ENCODE measurements around the gene DCXR. TPM values are rescaled to one million over a fixed set of nuclear protein-coding genes. Genes with fewer than 3 reads are reported as not detected.

DCXR gene
- total and polyA plus RNA-seq, 2 experiments from 2014 or later = 86.9 to 137 TPM

DNA sequence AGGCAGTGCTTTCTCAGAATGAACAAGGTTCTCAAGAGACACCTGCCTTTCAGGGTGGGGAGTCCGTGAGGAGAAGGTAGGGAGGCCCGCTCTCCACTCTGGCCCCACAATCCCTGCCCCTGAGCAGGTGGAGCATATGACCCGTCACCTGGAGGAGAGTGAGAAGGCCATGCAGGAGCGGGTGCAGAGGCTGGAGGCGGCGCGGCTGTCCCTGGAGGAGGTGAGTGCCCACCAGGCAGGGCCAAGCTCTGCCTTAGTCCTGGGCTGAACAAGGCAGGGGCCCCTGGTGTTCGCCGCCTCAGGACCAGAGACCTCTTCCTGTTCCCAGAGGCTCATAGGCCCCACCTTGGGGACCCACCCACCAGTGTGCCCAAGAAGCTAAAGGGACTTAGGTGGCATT, 8.5 kb downstream of the DCXR start:
- no peak for ATAC-seq
- Histone ChIP-seq H3K79me2 (replicated peaks; ENCODE audit: insufficient read depth) (peaks cover 8% of the 10 kb centered on the region; the same call in 1 of the 2 replicates), H3K4me1 (ENCODE audit: insufficient read depth) (peaks cover 6% of the 10 kb centered on the region; the same call in 1 of the 2 replicates), H3K9me2 (ENCODE audit: insufficient read depth) (no peaks in the 10 kb centered on the region), H2AFZ (no peak overlapping the region), H3K27ac (ENCODE audit: low read depth) (no peak overlapping the region), H3K36me3 (ENCODE audit: insufficient read depth) (no peaks in the 10 kb centered on the region), H3K27me3 (ENCODE audit: insufficient read depth) (no peaks in the 10 kb centered on the region), H3K4me3 (no peak overlapping the region), H3F3A (replicated peaks; ENCODE audit: low read depth) (peaks cover 13% of the 10 kb centered on the region), H3K4me2 (no peak overlapping the region), H4K20me1 (replicated peaks; ENCODE audit: insufficient read depth) (no peaks in the 10 kb centered on the region)
- Mint-ChIP-seq H3K27ac (no peak overlapping the region), H3K4me1 (peaks cover 10% of the 10 kb centered on the region), H3K9me3 (no peaks in the 10 kb centered on the region; the same call in 2 of the 3 replicates), H3K27me3 (ENCODE audit: insufficient read depth, low read depth, poor library complexity) (peaks cover 17% of the 10 kb centered on the region), H3K36me3 (ENCODE audit: low read depth) (no peaks in the 10 kb centered on the region; the same call in none of the 3 replicates), H3K4me3 (no peak overlapping the region)
- no peak for DNase-seq (ENCODE audit: low spot score)
- TF ChIP-seq, protein P1, sequence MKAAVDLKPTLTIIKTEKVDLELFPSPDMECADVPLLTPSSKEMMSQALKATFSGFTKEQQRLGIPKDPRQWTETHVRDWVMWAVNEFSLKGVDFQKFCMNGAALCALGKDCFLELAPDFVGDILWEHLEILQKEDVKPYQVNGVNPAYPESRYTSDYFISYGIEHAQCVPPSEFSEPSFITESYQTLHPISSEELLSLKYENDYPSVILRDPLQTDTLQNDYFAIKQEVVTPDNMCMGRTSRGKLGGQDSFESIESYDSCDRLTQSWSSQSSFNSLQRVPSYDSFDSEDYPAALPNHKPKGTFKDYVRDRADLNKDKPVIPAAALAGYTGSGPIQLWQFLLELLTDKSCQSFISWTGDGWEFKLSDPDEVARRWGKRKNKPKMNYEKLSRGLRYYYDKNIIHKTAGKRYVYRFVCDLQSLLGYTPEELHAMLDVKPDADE (IDR thresholded peaks at IDR 0.05) = no peak
- TF ChIP-seq JUNB (IDR thresholded peaks at IDR 0.05; ENCODE audit: unreplicated experiment) (no peak), STAT1 (IDR thresholded peaks at IDR 0.05; ENCODE audit: unreplicated experiment) (no peak), EZH2 (IDR thresholded peaks at IDR 0.05; ENCODE audit: low read depth, unreplicated experiment) (no peak), POLR2AphosphoS5 (IDR thresholded peaks at IDR 0.05; ENCODE audit: low read depth) (no peak), EZH2phosphoT487 (IDR thresholded peaks at IDR 0.05; ENCODE audit: unreplicated experiment) (no peak), ZNF331 (CRISPR knock-in tag; IDR thresholded peaks at IDR 0.05; ENCODE audit: low read depth) (no peak), NANOG (IDR thresholded peaks at IDR 0.05; ENCODE audit: borderline replicate concordance) (no peak), ZNF114 (CRISPR knock-in tag; IDR thresholded peaks at IDR 0.05) (no peak), CREB1 (CRISPR knock-in tag; IDR thresholded peaks at IDR 0.05; ENCODE audit: low read depth) (no peak)
- TF ChIP-seq, protein P2, sequence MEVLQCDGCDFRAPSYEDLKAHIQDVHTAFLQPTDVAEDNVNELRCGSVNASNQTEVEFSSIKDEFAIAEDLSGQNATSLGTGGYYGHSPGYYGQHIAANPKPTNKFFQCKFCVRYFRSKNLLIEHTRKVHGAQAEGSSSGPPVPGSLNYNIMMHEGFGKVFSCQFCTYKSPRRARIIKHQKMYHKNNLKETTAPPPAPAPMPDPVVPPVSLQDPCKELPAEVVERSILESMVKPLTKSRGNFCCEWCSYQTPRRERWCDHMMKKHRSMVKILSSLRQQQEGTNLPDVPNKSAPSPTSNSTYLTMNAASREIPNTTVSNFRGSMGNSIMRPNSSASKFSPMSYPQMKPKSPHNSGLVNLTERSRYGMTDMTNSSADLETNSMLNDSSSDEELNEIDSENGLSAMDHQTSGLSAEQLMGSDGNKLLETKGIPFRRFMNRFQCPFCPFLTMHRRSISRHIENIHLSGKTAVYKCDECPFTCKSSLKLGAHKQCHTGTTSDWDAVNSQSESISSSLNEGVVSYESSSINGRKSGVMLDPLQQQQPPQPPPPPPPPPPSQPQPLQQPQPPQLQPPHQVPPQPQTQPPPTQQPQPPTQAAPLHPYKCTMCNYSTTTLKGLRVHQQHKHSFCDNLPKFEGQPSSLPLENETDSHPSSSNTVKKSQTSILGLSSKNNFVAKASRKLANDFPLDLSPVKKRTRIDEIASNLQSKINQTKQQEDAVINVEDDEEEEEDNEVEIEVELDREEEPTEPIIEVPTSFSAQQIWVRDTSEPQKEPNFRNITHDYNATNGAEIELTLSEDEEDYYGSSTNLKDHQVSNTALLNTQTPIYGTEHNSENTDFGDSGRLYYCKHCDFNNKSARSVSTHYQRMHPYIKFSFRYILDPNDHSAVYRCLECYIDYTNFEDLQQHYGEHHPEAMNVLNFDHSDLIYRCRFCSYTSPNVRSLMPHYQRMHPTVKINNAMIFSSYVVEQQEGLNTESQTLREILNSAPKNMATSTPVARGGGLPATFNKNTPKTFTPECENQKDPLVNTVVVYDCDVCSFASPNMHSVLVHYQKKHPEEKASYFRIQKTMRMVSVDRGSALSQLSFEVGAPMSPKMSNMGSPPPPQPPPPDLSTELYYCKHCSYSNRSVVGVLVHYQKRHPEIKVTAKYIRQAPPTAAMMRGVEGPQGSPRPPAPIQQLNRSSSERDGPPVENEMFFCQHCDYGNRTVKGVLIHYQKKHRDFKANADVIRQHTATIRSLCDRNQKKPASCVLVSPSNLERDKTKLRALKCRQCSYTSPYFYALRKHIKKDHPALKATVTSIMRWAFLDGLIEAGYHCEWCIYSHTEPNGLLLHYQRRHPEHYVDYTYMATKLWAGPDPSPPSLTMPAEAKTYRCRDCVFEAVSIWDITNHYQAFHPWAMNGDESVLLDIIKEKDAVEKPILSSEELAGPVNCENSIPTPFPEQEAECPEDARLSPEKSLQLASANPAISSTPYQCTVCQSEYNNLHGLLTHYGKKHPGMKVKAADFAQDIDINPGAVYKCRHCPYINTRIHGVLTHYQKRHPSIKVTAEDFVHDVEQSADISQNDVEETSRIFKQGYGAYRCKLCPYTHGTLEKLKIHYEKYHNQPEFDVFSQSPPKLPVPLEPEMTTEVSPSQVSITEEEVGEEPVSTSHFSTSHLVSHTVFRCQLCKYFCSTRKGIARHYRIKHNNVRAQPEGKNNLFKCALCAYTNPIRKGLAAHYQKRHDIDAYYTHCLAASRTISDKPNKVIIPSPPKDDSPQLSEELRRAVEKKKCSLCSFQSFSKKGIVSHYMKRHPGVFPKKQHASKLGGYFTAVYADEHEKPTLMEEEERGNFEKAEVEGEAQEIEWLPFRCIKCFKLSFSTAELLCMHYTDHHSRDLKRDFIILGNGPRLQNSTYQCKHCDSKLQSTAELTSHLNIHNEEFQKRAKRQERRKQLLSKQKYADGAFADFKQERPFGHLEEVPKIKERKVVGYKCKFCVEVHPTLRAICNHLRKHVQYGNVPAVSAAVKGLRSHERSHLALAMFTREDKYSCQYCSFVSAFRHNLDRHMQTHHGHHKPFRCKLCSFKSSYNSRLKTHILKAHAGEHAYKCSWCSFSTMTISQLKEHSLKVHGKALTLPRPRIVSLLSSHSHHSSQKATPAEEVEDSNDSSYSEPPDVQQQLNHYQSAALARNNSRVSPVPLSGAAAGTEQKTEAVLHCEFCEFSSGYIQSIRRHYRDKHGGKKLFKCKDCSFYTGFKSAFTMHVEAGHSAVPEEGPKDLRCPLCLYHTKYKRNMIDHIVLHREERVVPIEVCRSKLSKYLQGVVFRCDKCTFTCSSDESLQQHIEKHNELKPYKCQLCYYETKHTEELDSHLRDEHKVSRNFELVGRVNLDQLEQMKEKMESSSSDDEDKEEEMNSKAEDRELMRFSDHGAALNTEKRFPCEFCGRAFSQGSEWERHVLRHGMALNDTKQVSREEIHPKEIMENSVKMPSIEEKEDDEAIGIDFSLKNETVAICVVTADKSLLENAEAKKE (CRISPR knock-in tag; IDR thresholded peaks at IDR 0.05) = no peak
- TF ChIP-seq, protein P3, sequence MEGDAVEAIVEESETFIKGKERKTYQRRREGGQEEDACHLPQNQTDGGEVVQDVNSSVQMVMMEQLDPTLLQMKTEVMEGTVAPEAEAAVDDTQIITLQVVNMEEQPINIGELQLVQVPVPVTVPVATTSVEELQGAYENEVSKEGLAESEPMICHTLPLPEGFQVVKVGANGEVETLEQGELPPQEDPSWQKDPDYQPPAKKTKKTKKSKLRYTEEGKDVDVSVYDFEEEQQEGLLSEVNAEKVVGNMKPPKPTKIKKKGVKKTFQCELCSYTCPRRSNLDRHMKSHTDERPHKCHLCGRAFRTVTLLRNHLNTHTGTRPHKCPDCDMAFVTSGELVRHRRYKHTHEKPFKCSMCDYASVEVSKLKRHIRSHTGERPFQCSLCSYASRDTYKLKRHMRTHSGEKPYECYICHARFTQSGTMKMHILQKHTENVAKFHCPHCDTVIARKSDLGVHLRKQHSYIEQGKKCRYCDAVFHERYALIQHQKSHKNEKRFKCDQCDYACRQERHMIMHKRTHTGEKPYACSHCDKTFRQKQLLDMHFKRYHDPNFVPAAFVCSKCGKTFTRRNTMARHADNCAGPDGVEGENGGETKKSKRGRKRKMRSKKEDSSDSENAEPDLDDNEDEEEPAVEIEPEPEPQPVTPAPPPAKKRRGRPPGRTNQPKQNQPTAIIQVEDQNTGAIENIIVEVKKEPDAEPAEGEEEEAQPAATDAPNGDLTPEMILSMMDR (conservative IDR thresholded peaks at IDR 0.05; ENCODE audit: low read depth in 2 of 2) = no peak
- TF ChIP-seq, protein P4, sequence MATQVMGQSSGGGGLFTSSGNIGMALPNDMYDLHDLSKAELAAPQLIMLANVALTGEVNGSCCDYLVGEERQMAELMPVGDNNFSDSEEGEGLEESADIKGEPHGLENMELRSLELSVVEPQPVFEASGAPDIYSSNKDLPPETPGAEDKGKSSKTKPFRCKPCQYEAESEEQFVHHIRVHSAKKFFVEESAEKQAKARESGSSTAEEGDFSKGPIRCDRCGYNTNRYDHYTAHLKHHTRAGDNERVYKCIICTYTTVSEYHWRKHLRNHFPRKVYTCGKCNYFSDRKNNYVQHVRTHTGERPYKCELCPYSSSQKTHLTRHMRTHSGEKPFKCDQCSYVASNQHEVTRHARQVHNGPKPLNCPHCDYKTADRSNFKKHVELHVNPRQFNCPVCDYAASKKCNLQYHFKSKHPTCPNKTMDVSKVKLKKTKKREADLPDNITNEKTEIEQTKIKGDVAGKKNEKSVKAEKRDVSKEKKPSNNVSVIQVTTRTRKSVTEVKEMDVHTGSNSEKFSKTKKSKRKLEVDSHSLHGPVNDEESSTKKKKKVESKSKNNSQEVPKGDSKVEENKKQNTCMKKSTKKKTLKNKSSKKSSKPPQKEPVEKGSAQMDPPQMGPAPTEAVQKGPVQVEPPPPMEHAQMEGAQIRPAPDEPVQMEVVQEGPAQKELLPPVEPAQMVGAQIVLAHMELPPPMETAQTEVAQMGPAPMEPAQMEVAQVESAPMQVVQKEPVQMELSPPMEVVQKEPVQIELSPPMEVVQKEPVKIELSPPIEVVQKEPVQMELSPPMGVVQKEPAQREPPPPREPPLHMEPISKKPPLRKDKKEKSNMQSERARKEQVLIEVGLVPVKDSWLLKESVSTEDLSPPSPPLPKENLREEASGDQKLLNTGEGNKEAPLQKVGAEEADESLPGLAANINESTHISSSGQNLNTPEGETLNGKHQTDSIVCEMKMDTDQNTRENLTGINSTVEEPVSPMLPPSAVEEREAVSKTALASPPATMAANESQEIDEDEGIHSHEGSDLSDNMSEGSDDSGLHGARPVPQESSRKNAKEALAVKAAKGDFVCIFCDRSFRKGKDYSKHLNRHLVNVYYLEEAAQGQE (IDR thresholded peaks at IDR 0.05; ENCODE audit: unreplicated experiment) = no peak

Data from GM23338 (cell line).